ENCODE results near the gene IFIH1. TPM values are rescaled to one million over a fixed set of nuclear protein-coding genes. Genes with fewer than 3 reads are reported as not detected.
A peak's percentile ranks its signal among the peaks of the same experiment; 100 is the strongest.

Gene IFIH1
- total and polyA plus RNA-seq, 2 donors (not counting 1 experiment from before 2014, with no cell fraction given) = 29.5 to 54.8 TPM

DNA sequence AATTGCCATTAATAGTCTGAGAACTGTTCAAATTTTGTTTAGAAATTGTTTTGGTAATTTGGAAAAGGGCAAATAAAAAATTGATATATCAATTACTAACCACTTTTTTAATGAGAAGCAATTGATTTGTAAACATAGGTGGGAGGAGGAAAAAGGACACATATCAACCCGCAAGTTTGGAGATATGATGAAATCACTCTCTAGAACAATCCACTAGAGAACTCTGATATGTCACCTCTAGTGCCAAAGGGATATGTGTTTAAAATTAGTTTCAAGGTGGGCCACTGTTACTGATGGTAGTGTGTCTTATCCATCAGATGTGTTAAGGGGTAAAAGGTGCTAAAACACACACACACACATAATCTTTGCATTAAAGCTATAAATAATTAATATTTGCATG, 16.6 kb downstream of the IFIH1 start:
- H2AFZ ChIP-seq (ENCODE audit: insufficient read depth, low read depth, low read length, poor library complexity, severe bottlenecking) = no peak overlapping the region
- no peaks in the 10 kb centered on the region for H3K27me3 ChIP-seq (replicated peaks in 1 of 4; ENCODE audit: control extremely low read depth in 1 of 4, control insufficient read depth in 3 of 4, insufficient read depth in 4 of 4, low read length in 3 of 4)
- no peaks in the 10 kb centered on the region for H3K79me2 ChIP-seq (ENCODE audit: control insufficient read depth, insufficient read depth, low read length)

DNA sequence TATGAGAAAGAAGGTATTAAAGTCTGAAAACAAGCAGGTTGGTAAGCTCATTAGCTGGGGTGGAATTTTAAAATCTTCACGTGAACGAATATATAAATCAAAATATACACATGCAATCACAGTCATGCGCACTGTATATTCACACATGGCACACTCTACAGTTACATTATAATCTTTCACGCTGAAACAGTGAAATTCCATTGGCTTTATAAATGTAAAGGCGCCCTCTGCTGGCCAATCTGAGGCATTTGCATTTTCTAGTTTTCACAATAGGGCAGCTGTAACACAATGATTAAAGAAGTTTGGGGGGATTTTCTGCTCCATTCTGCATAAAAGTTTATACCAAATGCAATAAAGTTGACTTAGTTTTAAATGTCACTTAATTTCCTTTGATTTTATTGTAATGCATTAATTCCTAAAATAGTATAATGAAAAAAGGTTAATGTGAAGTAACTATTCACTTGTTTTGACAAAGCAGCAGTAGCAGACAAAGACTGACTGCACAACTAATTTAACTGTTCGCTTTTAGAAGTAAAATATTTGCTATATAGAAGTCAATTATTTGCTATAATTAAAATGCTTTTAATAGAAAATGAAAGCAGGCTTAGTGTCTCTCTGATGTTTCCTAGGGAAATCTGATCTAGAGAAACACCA, 17.2 kb downstream of the IFIH1 start:
- Histone ChIP-seq H3K36me3 (replicated peaks in 1 of 2; ENCODE audit: control extremely low read depth in 1 of 2, control insufficient read depth in 1 of 2, extremely low read depth in 1 of 2, insufficient read depth in 2 of 2, low read length in 1 of 2) (peaks cover 2 to 25% of the 10 kb centered on the region in 2 experiments), H3K4me2 (replicated peaks; ENCODE audit: low read depth, low read length, poor library complexity, severe bottlenecking) (no peak overlapping the region), H3K79me2 (ENCODE audit: control insufficient read depth, insufficient read depth, low read length) (no peaks in the 10 kb centered on the region), H3K4me3 (ENCODE audit: control extremely low read depth in 1 of 5, extremely low read depth in 1 of 5, insufficient read depth in 1 of 5, low read depth in 2 of 5, low read length in 4 of 5) (no peak overlapping the region), H4K20me1 (ENCODE audit: control insufficient read depth, insufficient read depth, low read length, poor library complexity, severe bottlenecking) (no peaks in the 10 kb centered on the region), H3K27me3 (replicated peaks in 1 of 4; ENCODE audit: control extremely low read depth in 1 of 4, control insufficient read depth in 3 of 4, insufficient read depth in 4 of 4, low read length in 3 of 4) (no peaks in the 10 kb centered on the region), H3K27ac (ENCODE audit: low read length in 2 of 2) (no peak overlapping the region), H2AFZ (ENCODE audit: insufficient read depth, low read depth, low read length, poor library complexity, severe bottlenecking) (no peak overlapping the region), H3K4me1 (ENCODE audit: control insufficient read depth in 2 of 2, insufficient read depth in 2 of 2, low read length in 2 of 2) (no peaks in the 10 kb centered on the region), H3K9me3 (ENCODE audit: control extremely low read depth in 1 of 3, control insufficient read depth in 2 of 3, insufficient read depth in 1 of 3, low read length in 2 of 3) (no peaks in the 10 kb centered on the region), H3K9ac (ENCODE audit: low read length) (no peak overlapping the region)
- Mint-ChIP-seq H3K4me3 (no peak overlapping the region), H3K27me3 (no peaks in the 10 kb centered on the region), H3K27ac (no peak overlapping the region), H3K9me3 (ENCODE audit: insufficient read depth) (no peaks in the 10 kb centered on the region), H3K4me1 (peaks cover 2% of the 10 kb centered on the region)
- intact Hi-C loops (cut with micrococcal nuclease) = loop anchor here (1.0 to 2.0 kb wide), 2 partner anchors 17 to 34 kb away; partner anchors contain the start of gene IFIH1
- ATAC-seq (ENCODE audit: low read depth) = peak; percentile 68
- no peak for TF ChIP-seq EZH2 (IDR thresholded peaks at IDR 0.05; ENCODE audit: borderline replicate concordance, insufficient read depth, low read depth, low read length, poor library complexity, severe bottlenecking)
- TF ChIP-seq, protein P1, sequence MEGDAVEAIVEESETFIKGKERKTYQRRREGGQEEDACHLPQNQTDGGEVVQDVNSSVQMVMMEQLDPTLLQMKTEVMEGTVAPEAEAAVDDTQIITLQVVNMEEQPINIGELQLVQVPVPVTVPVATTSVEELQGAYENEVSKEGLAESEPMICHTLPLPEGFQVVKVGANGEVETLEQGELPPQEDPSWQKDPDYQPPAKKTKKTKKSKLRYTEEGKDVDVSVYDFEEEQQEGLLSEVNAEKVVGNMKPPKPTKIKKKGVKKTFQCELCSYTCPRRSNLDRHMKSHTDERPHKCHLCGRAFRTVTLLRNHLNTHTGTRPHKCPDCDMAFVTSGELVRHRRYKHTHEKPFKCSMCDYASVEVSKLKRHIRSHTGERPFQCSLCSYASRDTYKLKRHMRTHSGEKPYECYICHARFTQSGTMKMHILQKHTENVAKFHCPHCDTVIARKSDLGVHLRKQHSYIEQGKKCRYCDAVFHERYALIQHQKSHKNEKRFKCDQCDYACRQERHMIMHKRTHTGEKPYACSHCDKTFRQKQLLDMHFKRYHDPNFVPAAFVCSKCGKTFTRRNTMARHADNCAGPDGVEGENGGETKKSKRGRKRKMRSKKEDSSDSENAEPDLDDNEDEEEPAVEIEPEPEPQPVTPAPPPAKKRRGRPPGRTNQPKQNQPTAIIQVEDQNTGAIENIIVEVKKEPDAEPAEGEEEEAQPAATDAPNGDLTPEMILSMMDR (IDR thresholded peaks at IDR 0.05) = peak; percentile 97
- POLR2A ChIA-PET = no interaction called here
- CTCF ChIA-PET = interaction anchor here (1.0 to 8.4 kb wide), 14 partner anchors 9 to 148 kb away, joined by 3 to 91 read pairs (median 6); partner anchors contain the start of genes GCA and IFIH1
- 17% methylated on average over 1 of the region's 6 CpGs for WGBS (ENCODE audit: insufficient coverage)
- DNase-seq = peak; percentile 72

More for the DNA sequence above, 16.6 kb downstream of the IFIH1 start:
- DNase-seq (no peak), ATAC-seq (ENCODE audit: low read depth) (no peak)
- Mint-ChIP-seq H3K4me1 (peaks cover 2% of the 10 kb centered on the region), H3K27me3 (no peaks in the 10 kb centered on the region), H3K4me3 (no peak overlapping the region), H3K27ac (no peak overlapping the region), H3K9me3 (ENCODE audit: insufficient read depth) (no peaks in the 10 kb centered on the region)
- no CpG with 5 or more reads among the region's 1 CpG for WGBS (ENCODE audit: insufficient coverage)
- ChIA-PET CTCF (interaction anchor here (0.7 to 8.4 kb wide), 11 partner anchors 9 to 148 kb away, joined by 3 to 91 read pairs (median 8); partner anchors contain the start of gene IFIH1), POLR2A (no interaction called here)
- H4K20me1 ChIP-seq (ENCODE audit: control insufficient read depth, insufficient read depth, low read length, poor library complexity, severe bottlenecking) = no peaks in the 10 kb centered on the region
- no peak overlapping the region for H3K4me3 ChIP-seq (ENCODE audit: control extremely low read depth in 1 of 5, extremely low read depth in 1 of 5, insufficient read depth in 1 of 5, low read depth in 2 of 5, low read length in 4 of 5)
- H3K4me1 ChIP-seq (ENCODE audit: control insufficient read depth in 2 of 2, insufficient read depth in 2 of 2, low read length in 2 of 2) = no peaks in the 10 kb centered on the region
- H3K36me3 ChIP-seq (replicated peaks in 1 of 2; ENCODE audit: control extremely low read depth in 1 of 2, control insufficient read depth in 1 of 2, extremely low read depth in 1 of 2, insufficient read depth in 2 of 2, low read length in 1 of 2) = peaks cover 2 to 24% of the 10 kb centered on the region in 2 experiments
- H3K4me2 ChIP-seq (replicated peaks; ENCODE audit: low read depth, low read length, poor library complexity, severe bottlenecking) = no peak overlapping the region
- no peak for TF ChIP-seq EZH2 (IDR thresholded peaks at IDR 0.05; ENCODE audit: borderline replicate concordance, insufficient read depth, low read depth, low read length, poor library complexity, severe bottlenecking)
- TF ChIP-seq, protein P1 (IDR thresholded peaks at IDR 0.05) = no peak
- no peak overlapping the region for H3K9ac ChIP-seq (ENCODE audit: low read length)
- intact Hi-C loops (cut with micrococcal nuclease) = loop anchor here (1.0 to 2.0 kb wide), 2 partner anchors 16 to 33 kb away; partner anchors contain the start of gene IFIH1
- H3K9me3 ChIP-seq (ENCODE audit: control extremely low read depth in 1 of 3, control insufficient read depth in 2 of 3, insufficient read depth in 1 of 3, low read length in 2 of 3) = no peaks in the 10 kb centered on the region
- H3K27ac ChIP-seq (ENCODE audit: low read length in 2 of 2) = no peak overlapping the region

Measured in B cell (primary cell).